OCI-LY1 (cell line): ENCODE results near the gene TMCC1.

ENCODE experiments used
- H2AFZ ChIP-seq: fragments of 200-600 bp; sonication (generic), shearing (Covaris generic); 2 replicates; pipeline ENCODE4 v1.6.0; 2014; ENCODE audit warnings: antibody characterized with exemption, mild to moderate bottlenecking, low read length
- H3F3A ChIP-seq: fragments of 200-600 bp; sonication (generic), shearing (Covaris generic); 2 replicates; pipeline ENCODE4 v1.6.0; 2014; ENCODE audit warnings: mild to moderate bottlenecking, antibody characterized with exemption, low read length, moderate library complexity; ENCODE audit not compliant: insufficient read depth
- H3K27ac ChIP-seq: fragments of 200-600 bp; sonication (generic); 2 replicates; pipeline ENCODE4 v1.5.1; 2014; ENCODE audit warnings: low read length, mixed run types, mild to moderate bottlenecking, low read depth; ENCODE audit not compliant: poor library complexity, severe bottlenecking
- H3K27me3 ChIP-seq: fragments of 200-600 bp; sonication (generic); 2 replicates; pipeline ENCODE4 v1.6.0; 2014; ENCODE audit warnings: antibody characterized with exemption, mild to moderate bottlenecking, low read length, moderate library complexity; ENCODE audit not compliant: insufficient read depth
- H3K36me3 ChIP-seq: fragments of 200-600 bp; sonication (generic); 2 replicates; pipeline ENCODE4 v1.6.1; 2014; ENCODE audit warnings: mild to moderate bottlenecking, antibody characterized with exemption, low read length, moderate library complexity, mixed read lengths; ENCODE audit not compliant: insufficient read depth
- H3K4me1 ChIP-seq: fragments of 200-600 bp; sonication (generic); 2 replicates; pipeline ENCODE4 v1.5.1; 2014; ENCODE audit warnings: mild to moderate bottlenecking, low read length, moderate library complexity; ENCODE audit not compliant: insufficient read depth, severe bottlenecking
- H3K4me2 ChIP-seq: fragments of 200-600 bp; sonication (generic), shearing (Covaris generic); 2 replicates; pipeline ENCODE4 v1.6.1; 2014; ENCODE audit warnings: low read length
- H3K4me3 ChIP-seq: fragments of 200-600 bp; sonication (generic); 2 replicates; pipeline ENCODE4 v1.5.1; 2014; ENCODE audit warnings: low read length, low read depth, mild to moderate bottlenecking, mixed read lengths; ENCODE audit not compliant: poor library complexity, severe bottlenecking
- H3K79me2 ChIP-seq: fragments of 200-600 bp; shearing (Covaris generic); 2 replicates; pipeline ENCODE4 v1.6.1; 2016; ENCODE audit warnings: mixed run types, low read length, mixed read lengths; ENCODE audit not compliant: insufficient read depth
- H3K9ac ChIP-seq: fragments of 200-600 bp; sonication (generic), shearing (Covaris generic); 2 replicates; pipeline ENCODE4 v1.6.1; 2014; ENCODE audit warnings: mild to moderate bottlenecking, low read length, mixed read lengths
- H3K9me2 ChIP-seq: fragments of 200-600 bp; sonication (generic), shearing (Covaris generic); 2 replicates; pipeline ENCODE4 v1.6.1; 2014; ENCODE audit warnings: low read depth, mild to moderate bottlenecking, low read length, mixed read lengths
- H3K9me3 ChIP-seq: fragments of 200-600 bp; shearing (Covaris generic); 2 replicates; pipeline ENCODE4 v1.6.1; 2014; ENCODE audit warnings: low read length, mixed read lengths
- H4K20me1 ChIP-seq: fragments of 200-600 bp; sonication (generic), shearing (Covaris generic); 2 replicates; pipeline ENCODE4 v1.6.0; 2016; ENCODE audit warnings: mild to moderate bottlenecking, low read length; ENCODE audit not compliant: insufficient read depth
- EZH2 ChIP-seq: fragments of 200-600 bp; sonication (generic), shearing (Covaris generic); IDR thresholded peaks from 2 replicates; pipeline ENCODE4 v1.8.0; 2017; ENCODE audit warnings: borderline replicate concordance, mixed run types, mild to moderate bottlenecking, antibody characterized with exemption, low read length, moderate library complexity, mixed read lengths
- TF ChIP-seq, protein P1 (sequence below): fragments of 200-600 bp; sonication (generic), shearing (Covaris generic); IDR thresholded peaks from 2 replicates; pipeline ENCODE4 v1.5.1; 2017; ENCODE audit warnings: mild to moderate bottlenecking, antibody characterized with exemption, low read length, moderate library complexity, mixed read lengths

The TMCC1 gene

DNA sequence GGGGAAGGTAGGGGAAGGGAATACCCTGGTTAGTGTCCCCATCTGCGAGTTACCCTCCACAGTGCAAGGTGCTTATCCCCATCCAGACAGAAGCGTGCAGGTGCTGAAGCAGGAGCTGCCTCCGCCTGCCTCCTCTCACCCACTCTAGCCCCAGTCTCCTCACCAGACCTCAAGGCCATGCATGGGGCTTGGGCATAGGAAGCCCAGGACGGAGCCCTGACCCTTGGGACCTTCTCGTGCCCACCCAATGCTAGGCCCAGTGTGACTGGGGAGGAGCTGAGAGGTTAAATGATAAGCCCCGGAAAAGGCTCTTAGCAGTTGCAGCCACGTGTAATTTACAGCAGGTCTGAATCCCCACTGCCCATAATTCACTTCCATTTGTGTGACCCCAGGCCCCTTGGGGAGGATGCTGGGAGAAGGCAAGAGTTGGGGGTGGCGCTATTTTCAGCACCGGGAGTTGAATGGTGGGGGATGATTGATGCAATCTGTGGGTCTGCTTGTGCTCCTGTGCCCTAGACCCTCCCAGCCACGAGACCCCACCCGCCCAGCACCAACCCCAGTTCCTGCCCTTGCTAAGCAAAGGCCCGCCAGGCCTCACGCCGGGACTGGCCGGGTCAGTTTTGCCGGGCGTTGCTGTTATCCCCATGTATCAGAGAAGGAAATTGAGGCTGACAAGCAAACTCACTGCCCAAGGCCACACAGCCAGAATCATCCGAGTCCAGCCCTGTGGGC is 272.5 kb downstream of the TMCC1 start:
- H3K79me2 ChIP-seq, result no peaks in the 10 kb centered on the region
- H3K4me3 ChIP-seq, result no peak overlapping the region
- H3K36me3 ChIP-seq, result no peaks in the 10 kb centered on the region
- H3F3A ChIP-seq, result no peaks in the 10 kb centered on the region
- H3K27me3 ChIP-seq, result peaks cover 19% of the 10 kb centered on the region
- no peaks in the 10 kb centered on the region for H3K9me3 ChIP-seq
- TF ChIP-seq, protein P1, sequence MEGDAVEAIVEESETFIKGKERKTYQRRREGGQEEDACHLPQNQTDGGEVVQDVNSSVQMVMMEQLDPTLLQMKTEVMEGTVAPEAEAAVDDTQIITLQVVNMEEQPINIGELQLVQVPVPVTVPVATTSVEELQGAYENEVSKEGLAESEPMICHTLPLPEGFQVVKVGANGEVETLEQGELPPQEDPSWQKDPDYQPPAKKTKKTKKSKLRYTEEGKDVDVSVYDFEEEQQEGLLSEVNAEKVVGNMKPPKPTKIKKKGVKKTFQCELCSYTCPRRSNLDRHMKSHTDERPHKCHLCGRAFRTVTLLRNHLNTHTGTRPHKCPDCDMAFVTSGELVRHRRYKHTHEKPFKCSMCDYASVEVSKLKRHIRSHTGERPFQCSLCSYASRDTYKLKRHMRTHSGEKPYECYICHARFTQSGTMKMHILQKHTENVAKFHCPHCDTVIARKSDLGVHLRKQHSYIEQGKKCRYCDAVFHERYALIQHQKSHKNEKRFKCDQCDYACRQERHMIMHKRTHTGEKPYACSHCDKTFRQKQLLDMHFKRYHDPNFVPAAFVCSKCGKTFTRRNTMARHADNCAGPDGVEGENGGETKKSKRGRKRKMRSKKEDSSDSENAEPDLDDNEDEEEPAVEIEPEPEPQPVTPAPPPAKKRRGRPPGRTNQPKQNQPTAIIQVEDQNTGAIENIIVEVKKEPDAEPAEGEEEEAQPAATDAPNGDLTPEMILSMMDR, result no peak
- TF ChIP-seq EZH2, result no peak
- H3K27ac ChIP-seq, result no peak overlapping the region
- no peak overlapping the region for H2AFZ ChIP-seq
- no peaks in the 10 kb centered on the region for H4K20me1 ChIP-seq
- H3K4me1 ChIP-seq, result peaks cover under 1% of the 10 kb centered on the region
- H3K4me2 ChIP-seq, result no peak overlapping the region
- H3K9me2 ChIP-seq, result no peaks in the 10 kb centered on the region
- H3K9ac ChIP-seq, result no peak overlapping the region

DNA sequence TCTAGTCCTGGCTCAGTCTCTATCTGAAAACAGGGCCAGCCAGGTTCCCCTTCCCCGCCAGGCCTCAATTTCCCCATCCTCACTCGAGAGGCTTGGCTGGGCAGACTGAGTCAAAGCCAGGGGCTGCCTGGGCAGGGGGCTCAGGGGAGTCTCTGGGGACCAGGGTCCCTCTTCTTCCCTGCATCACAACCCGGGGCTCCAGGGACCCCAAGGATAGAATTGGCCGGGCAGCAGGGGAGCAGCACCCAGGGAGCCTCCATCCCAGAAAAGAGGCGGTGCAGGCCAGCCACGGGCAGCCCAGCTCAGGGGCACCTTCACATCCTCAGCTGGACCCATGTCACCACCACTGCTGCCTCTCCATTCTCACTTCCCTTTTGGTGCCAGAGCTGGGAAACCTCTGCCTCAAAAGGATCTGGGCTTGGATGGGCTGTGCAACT is 273.8 kb downstream of the TMCC1 start:
- Histone ChIP-seq H3K79me2 (no peaks in the 10 kb centered on the region), H3K36me3 (no peaks in the 10 kb centered on the region), H3K4me3 (no peak overlapping the region), H3K9me2 (no peaks in the 10 kb centered on the region), H3F3A (no peaks in the 10 kb centered on the region), H3K27me3 (peaks cover 19% of the 10 kb centered on the region), H2AFZ (no peak overlapping the region), H4K20me1 (no peaks in the 10 kb centered on the region), H3K4me2 (no peak overlapping the region), H3K4me1 (no peaks in the 10 kb centered on the region), H3K27ac (no peak overlapping the region), H3K9me3 (no peaks in the 10 kb centered on the region), H3K9ac (no peak overlapping the region)
- TF ChIP-seq, protein P1, result no peak
- no peak for TF ChIP-seq EZH2

DNA sequence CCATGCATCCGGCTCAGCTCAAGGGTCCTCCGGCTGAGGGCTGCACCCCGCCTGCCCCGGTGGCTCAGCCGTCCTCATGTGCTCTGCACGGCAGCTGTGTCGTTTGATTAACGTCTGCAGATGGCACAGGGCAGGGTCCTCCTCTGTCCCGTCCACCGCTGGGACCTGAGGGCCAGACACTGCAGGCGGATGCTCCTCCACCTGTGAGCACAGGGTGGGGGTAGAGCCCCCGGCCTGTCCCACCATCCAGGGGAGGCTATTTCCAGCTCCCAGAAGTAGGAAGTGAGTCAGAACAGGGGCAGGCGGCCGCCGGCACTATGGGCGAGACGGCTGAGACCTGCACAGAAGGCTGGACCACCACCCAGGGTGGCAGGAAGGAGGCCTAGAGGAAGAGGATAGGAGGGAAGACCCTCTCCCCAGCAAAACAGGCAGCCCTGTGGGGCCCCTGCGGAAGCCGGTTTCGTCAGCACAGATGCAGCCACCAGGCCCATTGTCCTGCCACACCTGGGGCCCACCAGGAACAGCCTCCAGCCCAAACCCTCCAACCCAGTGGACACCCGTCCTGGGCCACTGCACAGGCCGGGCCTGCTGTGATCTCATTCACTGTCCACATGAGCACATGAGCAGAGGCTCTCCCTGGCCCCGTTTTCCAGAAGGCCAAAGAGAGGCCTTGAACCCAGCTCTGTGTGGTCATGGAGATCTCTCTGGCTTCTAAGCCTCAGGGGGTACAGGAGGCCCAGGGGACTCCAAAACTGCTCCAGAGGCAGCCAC is 274.4 kb downstream of the TMCC1 start:
- H3K27me3 ChIP-seq, result peaks cover 19% of the 10 kb centered on the region
- no peak overlapping the region for H2AFZ ChIP-seq
- H3K79me2 ChIP-seq, result no peaks in the 10 kb centered on the region
- no peaks in the 10 kb centered on the region for H3K4me1 ChIP-seq
- H3K36me3 ChIP-seq, result no peaks in the 10 kb centered on the region
- H4K20me1 ChIP-seq, result no peaks in the 10 kb centered on the region
- no peak overlapping the region for H3K4me3 ChIP-seq
- H3K9ac ChIP-seq, result no peak overlapping the region
- H3K9me3 ChIP-seq, result no peaks in the 10 kb centered on the region
- H3K9me2 ChIP-seq, result no peaks in the 10 kb centered on the region
- no peaks in the 10 kb centered on the region for H3F3A ChIP-seq
- H3K4me2 ChIP-seq, result no peak overlapping the region
- H3K27ac ChIP-seq, result no peak overlapping the region
- TF ChIP-seq, protein P1, result no peak
- no peak for TF ChIP-seq EZH2
